ENCODE results near the gene SPRED2.

Gene SPRED2

GRCh38 chr2:65311049-65311448 is 121.3 kb downstream of the SPRED2 start:
- TF ChIP-seq FOXP2 (optimal IDR thresholded peaks at IDR 0.05; ENCODE audit: borderline replicate concordance, extremely low read depth, extremely low read length, insufficient read depth), result no peak
- TF ChIP-seq POLR2AphosphoS5 (IDR thresholded peaks at IDR 0.05; ENCODE audit: low read depth, low read length), result no peak
- no peak for TF ChIP-seq TAF1 (IDR thresholded peaks at IDR 0.05; ENCODE audit: borderline replicate concordance, insufficient read depth, low read length)
- TF ChIP-seq SIN3A (IDR thresholded peaks at IDR 0.05; ENCODE audit: borderline replicate concordance, insufficient read depth, low read length), result no peak

- TF ChIP-seq REST (IDR thresholded peaks at IDR 0.05; ENCODE audit: insufficient read depth in 1 of 2, low read depth in 2 of 2, low read length in 2 of 2) (no peak), POLR2AphosphoS5 (IDR thresholded peaks at IDR 0.05; ENCODE audit: low read depth, low read length) (no peak), FOXP2 (optimal IDR thresholded peaks at IDR 0.05; ENCODE audit: borderline replicate concordance, extremely low read depth, extremely low read length, insufficient read depth) (no peak), TAF1 (IDR thresholded peaks at IDR 0.05; ENCODE audit: borderline replicate concordance, insufficient read depth, low read length) (no peak), SIN3A (IDR thresholded peaks at IDR 0.05; ENCODE audit: borderline replicate concordance, insufficient read depth, low read length) (no peak)
These were observed 122.7 kb downstream of the SPRED2 start for GRCh38 chr2:65309699-65310098.

GRCh38 chr2:65305934-65306333 is 126.5 kb downstream of the SPRED2 start:
- TF ChIP-seq SIN3A (IDR thresholded peaks at IDR 0.05; ENCODE audit: borderline replicate concordance, insufficient read depth, low read length) (no peak), POLR2AphosphoS5 (IDR thresholded peaks at IDR 0.05; ENCODE audit: low read depth, low read length) (no peak), FOXP2 (optimal IDR thresholded peaks at IDR 0.05; ENCODE audit: borderline replicate concordance, extremely low read depth, extremely low read length, insufficient read depth) (no peak), TAF1 (IDR thresholded peaks at IDR 0.05; ENCODE audit: borderline replicate concordance, insufficient read depth, low read length) (no peak)

- no peak for TF ChIP-seq TAF1 (IDR thresholded peaks at IDR 0.05; ENCODE audit: borderline replicate concordance, insufficient read depth, low read length)
- TF ChIP-seq FOXP2 (optimal IDR thresholded peaks at IDR 0.05; ENCODE audit: borderline replicate concordance, extremely low read depth, extremely low read length, insufficient read depth), result no peak
- TF ChIP-seq POLR2AphosphoS5 (IDR thresholded peaks at IDR 0.05; ENCODE audit: low read depth, low read length), result no peak
- TF ChIP-seq REST (IDR thresholded peaks at IDR 0.05; ENCODE audit: insufficient read depth in 1 of 2, low read depth in 2 of 2, low read length in 2 of 2), result no peak
- 0 out of 2 replicates have a peak, but pooled peaks have one; percentile 47 for TF ChIP-seq SIN3A (IDR thresholded peaks at IDR 0.05; ENCODE audit: borderline replicate concordance, insufficient read depth, low read length)
These were observed 131.4 kb downstream of the SPRED2 start for GRCh38 chr2:65300761-65301711.

- TF ChIP-seq REST (IDR thresholded peaks at IDR 0.05; ENCODE audit: insufficient read depth in 1 of 2, low read depth in 2 of 2, low read length in 2 of 2) (peak in 1 of 2 experiments; percentile 58; a peak in 2 of 4 replicates), FOXP2 (optimal IDR thresholded peaks at IDR 0.05; ENCODE audit: borderline replicate concordance, extremely low read depth, extremely low read length, insufficient read depth) (no peak)
These were observed 132.2 kb downstream of the SPRED2 start for GRCh38 chr2:65300134-65300760.

Data from PFSK-1 (cell line).